WTC11 (cell line): ENCODE results near the gene ARAP3. TPM values are rescaled to one million over a fixed set of nuclear protein-coding genes. Genes with fewer than 3 reads are reported as not detected.

ENCODE experiments used
- ATAC-seq: fragments of 200-7000 bp; cut with Tn5 transposase; 2 replicates; pipeline ENCODE4 v1.10.0; 2021; ENCODE audit warnings: mild to moderate bottlenecking, moderate library complexity
- CTCF ChIA-PET: fragments of 300-600 bp; sonication (Branson Sonifier 250); formaldehyde crosslinking; loops from one replicate; lab custom pipeline; 2021; ENCODE audit warnings: antibody characterized with exemption; lab: Charles Lee
- POLR2A ChIA-PET: fragments of 350-600 bp; sonication (Branson Sonifier 250); formaldehyde crosslinking; loops from one replicate; lab custom pipeline; 2021; ENCODE audit warnings: antibody characterized with exemption; lab: Charles Lee
- DNase-seq: peaks from one replicate; pipeline ENCODE4 v3.0.0; 2021; ENCODE audit warnings: low spot score
- H3K27ac Mint-ChIP-seq: 2 replicates; pipeline ENCODE4 v1.8.0; 2021; ENCODE audit warnings: mixed read lengths
- H3K27me3 Mint-ChIP-seq: 2 replicates; pipeline ENCODE4 v1.8.0; 2021; ENCODE audit warnings: low read depth, mild to moderate bottlenecking, moderate library complexity, mixed read lengths
- H3K36me3 Mint-ChIP-seq: 2 replicates; pipeline ENCODE4 v1.8.0; 2021; ENCODE audit warnings: mixed read lengths
- H3K4me1 Mint-ChIP-seq: 2 replicates; pipeline ENCODE4 v1.8.0; 2022; ENCODE audit warnings: mixed read lengths
- H3K4me3 Mint-ChIP-seq: 2 replicates; pipeline ENCODE4 v1.8.0; 2021; ENCODE audit warnings: mild to moderate bottlenecking, moderate library complexity, mixed read lengths
- H3K9me3 Mint-ChIP-seq: 2 replicates; pipeline ENCODE4 v1.8.0; 2021; ENCODE audit warnings: mixed read lengths
- AFF4 ChIP-seq: sonication (generic); formaldehyde crosslinking; IDR thresholded peaks from 2 replicates; pipeline ENCODE4 v1.8.1; 2023; ENCODE audit warnings: mild to moderate bottlenecking, missing genetic modification reagents, borderline replicate concordance
- AR ChIP-seq: fragments of 250-450 bp; sonication (Bioruptor Pico); IDR thresholded peaks from 2 replicates; pipeline ENCODE4 v1.9.0; 2021; ENCODE audit warnings: mild to moderate bottlenecking
- E2F5 ChIP-seq: sonication (generic); formaldehyde crosslinking; IDR thresholded peaks from 2 replicates; pipeline ENCODE4 v1.8.1; 2022; ENCODE audit warnings: mild to moderate bottlenecking, moderate library complexity, missing genetic modification reagents
- ELF4 ChIP-seq: sonication (generic); formaldehyde crosslinking; IDR thresholded peaks from 2 replicates; pipeline ENCODE4 v1.8.1; 2022; ENCODE audit warnings: low read depth, mild to moderate bottlenecking, moderate library complexity, missing genetic modification reagents
- GRHL2 ChIP-seq: fragments of 250-450 bp; sonication (Bioruptor Pico); IDR thresholded peaks from 2 replicates; pipeline ENCODE4 v1.8.0; 2022; ENCODE audit warnings: mild to moderate bottlenecking, moderate library complexity; ENCODE audit not compliant: insufficient replicate concordance, severe bottlenecking
- IRF2 ChIP-seq: sonication (generic); formaldehyde crosslinking; IDR thresholded peaks from 2 replicates; pipeline ENCODE4 v1.8.0; 2022; ENCODE audit warnings: low read depth, missing genetic modification reagents, borderline replicate concordance
- JUN ChIP-seq: sonication (generic); formaldehyde crosslinking; IDR thresholded peaks from 2 replicates; pipeline ENCODE4 v1.8.0; 2023; ENCODE audit warnings: mild to moderate bottlenecking, missing genetic modification reagents
- MLX ChIP-seq: sonication (generic); formaldehyde crosslinking; IDR thresholded peaks from 2 replicates; pipeline ENCODE4 v1.8.1; 2023; ENCODE audit warnings: mild to moderate bottlenecking, missing genetic modification reagents, moderate library complexity
- NFE2L1 ChIP-seq: sonication (generic); formaldehyde crosslinking; IDR thresholded peaks from 2 replicates; pipeline ENCODE4 v1.8.1; 2023; ENCODE audit warnings: missing genetic modification reagents
- OVOL2 ChIP-seq: fragments of 250-450 bp; sonication (Bioruptor Pico); IDR thresholded peaks from 2 replicates; pipeline ENCODE4 v1.9.0; 2021; ENCODE audit warnings: mild to moderate bottlenecking, borderline replicate concordance
- SOX15 ChIP-seq: fragments of 250-450 bp; sonication (Bioruptor Pico); IDR thresholded peaks from 2 replicates; pipeline ENCODE4 v1.9.0; 2021; ENCODE audit warnings: mild to moderate bottlenecking
- SP1 ChIP-seq: sonication (generic); formaldehyde crosslinking; conservative IDR thresholded peaks from 2 replicates; pipeline ENCODE4 v1.8.1; 2022; ENCODE audit warnings: missing genetic modification reagents
- TCF7 ChIP-seq: sonication (generic); formaldehyde crosslinking; IDR thresholded peaks from 2 replicates; pipeline ENCODE4 v1.8.0; 2022; ENCODE audit warnings: mild to moderate bottlenecking, low read depth, missing genetic modification reagents, moderate library complexity
- TEAD4 ChIP-seq: sonication (generic); formaldehyde crosslinking; IDR thresholded peaks from 2 replicates; pipeline ENCODE4 v1.8.0; 2022; ENCODE audit warnings: mild to moderate bottlenecking, missing genetic modification reagents
- ZMAT4 ChIP-seq: fragments of 250-450 bp; sonication (Bioruptor Pico); IDR thresholded peaks from 2 replicates; pipeline ENCODE4 v1.9.0; 2021; ENCODE audit warnings: mild to moderate bottlenecking
- ZNF138 ChIP-seq: sonication (generic); formaldehyde crosslinking; conservative IDR thresholded peaks from 2 replicates; pipeline ENCODE4 v1.8.1; 2022; ENCODE audit warnings: mild to moderate bottlenecking, moderate library complexity, missing genetic modification reagents
- ZNF263 ChIP-seq: sonication (generic); formaldehyde crosslinking; IDR thresholded peaks from 2 replicates; pipeline ENCODE4 v1.8.1; 2022; ENCODE audit warnings: low read depth, mild to moderate bottlenecking, moderate library complexity, missing genetic modification reagents
- ZNF416 ChIP-seq: fragments of 250-450 bp; sonication (Bioruptor Pico); IDR thresholded peaks from 2 replicates; pipeline ENCODE4 v1.9.0; 2021; ENCODE audit warnings: mild to moderate bottlenecking, inconsistent platforms
- total RNA-seq: library from RNA; stranded (reverse); gene quantifications from 3 replicates; pipeline ENCODE4 v1.2.3, GENCODE V29; 2021
- TF ChIP-seq, protein P1 (sequence below): sonication (generic); formaldehyde crosslinking; IDR thresholded peaks from 2 replicates; pipeline ENCODE4 v1.8.0; 2022; ENCODE audit warnings: mild to moderate bottlenecking, missing genetic modification reagents
- TF ChIP-seq, protein P2 (sequence below): sonication (generic); formaldehyde crosslinking; IDR thresholded peaks from 2 replicates; pipeline ENCODE4 v1.8.1; 2023; ENCODE audit warnings: mild to moderate bottlenecking, moderate library complexity, missing genetic modification reagents
- TF ChIP-seq, protein P3 (sequence below): sonication (generic); formaldehyde crosslinking; IDR thresholded peaks from 2 replicates; pipeline ENCODE4 v1.8.0; 2022; ENCODE audit warnings: mild to moderate bottlenecking, missing genetic modification reagents

Gene ARAP3
- total RNA-seq, 1 experiment from 2014 or later: 60.4 TPM

DNA sequence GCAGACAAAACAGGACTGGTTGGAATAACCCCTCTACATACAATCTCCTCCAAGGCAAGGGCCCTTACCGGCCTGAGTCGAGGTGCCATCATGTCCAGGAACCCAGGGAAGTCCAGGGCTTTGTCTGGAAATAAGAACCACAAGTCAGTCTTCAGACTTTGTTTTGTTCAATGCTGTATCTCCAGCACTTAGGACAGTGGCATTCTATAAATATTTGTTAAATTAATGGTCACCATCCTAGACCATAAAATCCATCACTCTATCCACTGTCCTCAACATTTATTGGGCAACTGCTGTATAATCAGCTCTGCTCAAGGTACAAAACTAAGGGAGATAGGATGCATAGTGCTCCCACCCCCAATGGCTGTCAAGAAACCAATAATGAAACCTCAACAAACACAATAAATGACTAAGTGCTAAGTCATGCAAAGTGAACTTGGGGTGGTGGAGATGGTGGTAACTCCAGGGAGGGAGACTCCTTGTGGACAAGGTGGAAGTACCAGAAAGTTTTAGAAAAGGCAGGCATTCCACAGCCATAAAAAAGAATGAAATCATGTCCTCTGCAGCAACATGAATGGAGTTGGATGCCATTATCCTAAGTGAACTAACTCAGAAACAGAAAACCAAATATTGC lies 40.3 kb downstream of the ARAP3 start (continued):
- TF ChIP-seq AFF4 (no peak), ZNF263 (CRISPR knock-in tag) (no peak), TCF7 (CRISPR knock-in tag) (no peak), TEAD4 (no peak), NFE2L1 (CRISPR knock-in tag) (no peak), ZMAT4 (CRISPR knock-in tag) (no peak), SOX15 (CRISPR knock-in tag) (no peak)

DNA sequence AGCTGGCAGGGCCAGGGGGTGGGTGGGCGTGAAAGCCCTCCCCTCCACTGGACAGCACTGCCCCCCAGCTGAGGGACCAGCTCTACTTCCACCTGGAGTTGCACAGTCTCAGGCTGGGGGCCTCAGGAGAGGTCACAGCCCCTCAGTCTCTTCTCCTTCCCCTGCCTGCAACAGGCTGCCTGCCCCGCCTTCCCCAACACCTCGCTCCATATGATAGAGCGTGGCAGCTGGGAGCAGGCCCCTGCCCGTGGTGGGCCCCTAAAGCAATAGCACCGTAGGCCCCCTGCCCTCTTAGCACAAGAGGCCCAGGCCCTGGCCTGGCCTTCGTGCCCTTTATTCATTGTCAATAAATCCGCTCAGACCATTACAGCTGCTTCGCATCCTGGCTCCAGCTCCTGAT lies 41.3 kb downstream of the ARAP3 start:
- H3K4me1 Mint-ChIP-seq: peaks cover 17% of the 10 kb centered on the region
- CTCF ChIA-PET: interaction anchor here (0.9 to 1.3 kb wide), 3 partner anchors 10 to 49 kb away, joined by 3 to 4 read pairs (median 4); partner anchors contain the start of genes DIAPH1 and FCHSD1
- H3K27me3 Mint-ChIP-seq: no peaks in the 10 kb centered on the region
- no peak overlapping the region for H3K4me3 Mint-ChIP-seq
- DNase-seq: no peak
- H3K27ac Mint-ChIP-seq: no peak overlapping the region
- no peak for ATAC-seq
- POLR2A ChIA-PET: interaction anchor here (1.7 kb wide), 1 partner anchor 10 kb away, joined by 5 read pairs; the partner anchor contains the start of gene FCHSD1
- H3K36me3 Mint-ChIP-seq: peaks cover 17% of the 10 kb centered on the region
- TF ChIP-seq JUN (CRISPR knock-in tag): no peak
- TF ChIP-seq ZNF416 (CRISPR knock-in tag): no peak
- no peak for TF ChIP-seq IRF2
- no peak for TF ChIP-seq ZMAT4 (CRISPR knock-in tag)
- TF ChIP-seq, protein P1, sequence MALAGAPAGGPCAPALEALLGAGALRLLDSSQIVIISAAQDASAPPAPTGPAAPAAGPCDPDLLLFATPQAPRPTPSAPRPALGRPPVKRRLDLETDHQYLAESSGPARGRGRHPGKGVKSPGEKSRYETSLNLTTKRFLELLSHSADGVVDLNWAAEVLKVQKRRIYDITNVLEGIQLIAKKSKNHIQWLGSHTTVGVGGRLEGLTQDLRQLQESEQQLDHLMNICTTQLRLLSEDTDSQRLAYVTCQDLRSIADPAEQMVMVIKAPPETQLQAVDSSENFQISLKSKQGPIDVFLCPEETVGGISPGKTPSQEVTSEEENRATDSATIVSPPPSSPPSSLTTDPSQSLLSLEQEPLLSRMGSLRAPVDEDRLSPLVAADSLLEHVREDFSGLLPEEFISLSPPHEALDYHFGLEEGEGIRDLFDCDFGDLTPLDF (CRISPR knock-in tag): no peak
- no peak for TF ChIP-seq MLX (CRISPR knock-in tag)
- TF ChIP-seq OVOL2 (CRISPR knock-in tag): no peak
- no peak for TF ChIP-seq ELF4 (CRISPR knock-in tag)
- TF ChIP-seq AR (CRISPR knock-in tag): no peak
- TF ChIP-seq, protein P2, sequence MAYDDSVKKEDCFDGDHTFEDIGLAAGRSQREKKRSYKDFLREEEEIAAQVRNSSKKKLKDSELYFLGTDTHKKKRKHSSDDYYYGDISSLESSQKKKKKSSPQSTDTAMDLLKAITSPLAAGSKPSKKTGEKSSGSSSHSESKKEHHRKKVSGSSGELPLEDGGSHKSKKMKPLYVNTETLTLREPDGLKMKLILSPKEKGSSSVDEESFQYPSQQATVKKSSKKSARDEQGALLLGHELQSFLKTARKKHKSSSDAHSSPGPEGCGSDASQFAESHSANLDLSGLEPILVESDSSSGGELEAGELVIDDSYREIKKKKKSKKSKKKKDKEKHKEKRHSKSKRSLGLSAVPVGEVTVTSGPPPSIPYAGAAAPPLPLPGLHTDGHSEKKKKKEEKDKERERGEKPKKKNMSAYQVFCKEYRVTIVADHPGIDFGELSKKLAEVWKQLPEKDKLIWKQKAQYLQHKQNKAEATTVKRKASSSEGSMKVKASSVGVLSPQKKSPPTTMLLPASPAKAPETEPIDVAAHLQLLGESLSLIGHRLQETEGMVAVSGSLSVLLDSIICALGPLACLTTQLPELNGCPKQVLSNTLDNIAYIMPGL: no peak
- TF ChIP-seq, protein P3, sequence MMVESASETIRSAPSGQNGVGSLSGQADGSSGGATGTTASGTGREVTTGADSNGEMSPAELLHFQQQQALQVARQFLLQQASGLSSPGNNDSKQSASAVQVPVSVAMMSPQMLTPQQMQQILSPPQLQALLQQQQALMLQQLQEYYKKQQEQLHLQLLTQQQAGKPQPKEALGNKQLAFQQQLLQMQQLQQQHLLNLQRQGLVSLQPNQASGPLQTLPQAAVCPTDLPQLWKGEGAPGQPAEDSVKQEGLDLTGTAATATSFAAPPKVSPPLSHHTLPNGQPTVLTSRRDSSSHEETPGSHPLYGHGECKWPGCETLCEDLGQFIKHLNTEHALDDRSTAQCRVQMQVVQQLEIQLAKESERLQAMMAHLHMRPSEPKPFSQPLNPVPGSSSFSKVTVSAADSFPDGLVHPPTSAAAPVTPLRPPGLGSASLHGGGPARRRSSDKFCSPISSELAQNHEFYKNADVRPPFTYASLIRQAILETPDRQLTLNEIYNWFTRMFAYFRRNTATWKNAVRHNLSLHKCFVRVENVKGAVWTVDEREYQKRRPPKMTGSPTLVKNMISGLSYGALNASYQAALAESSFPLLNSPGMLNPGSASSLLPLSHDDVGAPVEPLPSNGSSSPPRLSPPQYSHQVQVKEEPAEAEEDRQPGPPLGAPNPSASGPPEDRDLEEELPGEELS (CRISPR knock-in tag): no peak
- no peak for TF ChIP-seq ZNF263 (CRISPR knock-in tag)
- TF ChIP-seq E2F5 (CRISPR knock-in tag): no peak
- TF ChIP-seq GRHL2 (CRISPR knock-in tag): no peak
- no peak for TF ChIP-seq ZNF138
- no peak for TF ChIP-seq SP1
- no peaks in the 10 kb centered on the region for H3K9me3 Mint-ChIP-seq
